HG03175 (cell line): ENCODE results near the gene STX16.
A peak's percentile ranks its signal among the peaks of the same experiment; 100 is the strongest.

Source experiments
- ATAC-seq: cut with Tn5 transposase; IDR thresholded peaks from one replicate; pipeline ENCODE4 v1.9.1; 2021; ENCODE audit warnings: mild to moderate bottlenecking, moderate library complexity; ENCODE audit not compliant: unreplicated experiment

STX16 gene, protein sequence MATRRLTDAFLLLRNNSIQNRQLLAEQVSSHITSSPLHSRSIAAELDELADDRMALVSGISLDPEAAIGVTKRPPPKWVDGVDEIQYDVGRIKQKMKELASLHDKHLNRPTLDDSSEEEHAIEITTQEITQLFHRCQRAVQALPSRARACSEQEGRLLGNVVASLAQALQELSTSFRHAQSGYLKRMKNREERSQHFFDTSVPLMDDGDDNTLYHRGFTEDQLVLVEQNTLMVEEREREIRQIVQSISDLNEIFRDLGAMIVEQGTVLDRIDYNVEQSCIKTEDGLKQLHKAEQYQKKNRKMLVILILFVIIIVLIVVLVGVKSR

DNA sequence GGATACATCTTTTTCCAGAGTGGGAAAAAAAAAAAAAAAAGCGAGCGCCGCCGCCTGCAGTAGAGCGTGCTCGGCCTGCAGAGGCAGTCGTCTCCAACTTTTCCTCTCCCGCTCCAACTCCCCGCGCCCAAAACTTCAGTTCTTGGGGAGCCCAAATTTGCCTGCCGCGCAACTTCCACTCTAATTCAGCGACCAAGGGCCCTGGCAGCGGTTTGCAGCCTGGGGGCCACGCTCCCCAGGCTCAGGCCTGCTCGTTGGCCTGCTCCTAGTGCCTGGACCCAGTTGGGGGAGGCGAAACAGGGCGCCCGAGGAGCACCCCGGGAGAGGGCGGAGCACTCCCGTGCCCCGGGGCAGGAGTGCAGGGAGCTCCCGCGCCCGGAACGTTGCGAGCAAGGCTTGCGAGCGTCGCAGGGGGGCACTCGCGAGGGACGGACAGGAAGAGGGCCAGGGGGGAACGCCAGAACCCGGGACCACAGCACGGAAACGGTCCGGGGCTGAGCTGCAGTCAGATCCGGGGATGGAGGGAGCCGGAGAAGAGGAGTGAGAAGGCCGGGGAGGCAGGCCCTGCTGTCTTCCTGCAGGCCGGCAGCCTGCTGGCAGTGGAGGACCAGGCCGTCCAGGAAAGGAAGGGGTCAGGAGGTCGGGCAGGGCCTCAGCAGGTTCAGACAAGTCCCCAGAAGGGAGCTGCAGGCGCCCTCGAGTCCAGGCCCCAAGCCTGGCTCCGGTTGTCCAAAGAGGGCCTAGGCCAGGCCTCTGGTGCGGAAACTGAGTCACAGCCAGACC is at the start of gene STX16:
TSS of gene STX16 (plus strand) at position 508 of the 783 bp plus-strand sequence. CDS start 724 bp downstream, outside the sequence.
- ATAC-seq = peak; percentile 69

DNA sequence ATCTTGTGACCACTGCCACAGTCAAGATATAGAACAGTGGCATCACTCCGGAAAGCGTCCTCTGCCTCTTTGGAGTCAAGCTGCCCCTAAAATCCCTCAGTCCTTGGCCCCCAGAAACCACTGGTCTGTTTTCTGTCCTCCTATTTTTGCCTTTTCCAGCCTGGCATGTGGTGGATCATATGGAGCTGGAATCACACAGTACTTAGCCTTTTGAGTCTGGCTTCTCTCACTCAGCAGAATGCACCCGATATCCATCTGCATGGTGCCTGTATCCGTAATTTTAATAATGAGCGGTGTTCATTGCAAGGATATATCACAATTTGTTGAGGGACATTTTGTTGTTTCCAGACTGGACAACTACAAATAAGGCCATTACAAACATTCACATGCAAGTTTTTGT is 49.0 kb upstream of the STX16 start:
- no peak for ATAC-seq

DNA sequence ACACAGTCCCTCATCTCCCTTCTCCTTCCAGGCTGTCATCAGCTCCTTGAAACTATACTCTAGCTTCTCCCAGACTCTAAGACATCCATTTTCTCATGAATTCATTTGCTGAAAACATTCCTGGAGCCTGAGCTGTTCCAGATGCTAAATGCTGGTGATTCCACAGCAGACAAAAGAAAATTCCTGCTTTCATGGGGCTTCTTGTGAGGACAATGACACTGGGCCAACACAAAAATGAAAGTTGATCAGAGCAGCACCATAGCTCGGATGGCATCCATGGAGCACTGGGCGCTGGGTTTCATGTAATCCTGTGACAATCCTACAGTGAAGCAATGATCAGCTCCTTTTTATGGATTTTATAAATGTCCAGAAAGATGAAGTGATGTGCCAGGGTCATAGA is 47.4 kb upstream of the STX16 start:
- ATAC-seq = no peak

DNA sequence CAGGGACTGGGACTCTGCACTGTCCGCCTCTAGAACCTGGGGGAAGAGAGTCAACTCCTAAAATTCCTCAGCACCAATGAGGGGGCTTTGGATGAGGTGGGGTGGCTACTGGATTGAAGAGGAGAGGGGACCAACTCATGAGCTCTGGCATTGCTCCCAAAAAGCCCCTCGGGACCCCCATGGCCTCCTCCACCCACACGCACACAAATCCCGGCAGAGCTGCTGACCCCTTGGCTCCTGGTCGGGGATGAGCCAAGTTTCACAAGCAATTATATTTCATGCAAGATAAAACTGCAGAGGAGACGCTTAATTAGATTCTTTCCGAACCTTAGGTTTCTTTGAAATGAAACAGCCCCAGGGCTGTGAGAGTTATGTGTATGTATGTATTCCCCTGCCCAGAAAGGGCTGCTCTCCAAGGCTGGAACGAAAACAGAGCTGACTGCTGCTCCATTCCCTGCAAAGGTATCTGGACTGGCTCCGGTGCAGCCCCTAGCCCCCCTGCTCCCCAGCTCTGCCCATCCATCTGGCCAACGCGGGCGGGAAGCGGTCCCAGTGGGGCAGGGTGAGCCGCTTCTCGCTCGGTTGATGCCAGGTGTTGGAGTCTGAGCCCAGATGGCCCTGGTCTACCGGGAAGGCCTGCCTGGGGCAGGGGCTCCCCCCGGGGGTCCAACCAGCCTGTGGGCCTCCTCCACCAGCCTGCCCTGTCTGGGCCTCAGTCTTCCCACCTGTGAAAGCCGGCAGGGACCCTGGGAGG is 46.8 kb upstream of the STX16 start:
- ATAC-seq = no peak

DNA sequence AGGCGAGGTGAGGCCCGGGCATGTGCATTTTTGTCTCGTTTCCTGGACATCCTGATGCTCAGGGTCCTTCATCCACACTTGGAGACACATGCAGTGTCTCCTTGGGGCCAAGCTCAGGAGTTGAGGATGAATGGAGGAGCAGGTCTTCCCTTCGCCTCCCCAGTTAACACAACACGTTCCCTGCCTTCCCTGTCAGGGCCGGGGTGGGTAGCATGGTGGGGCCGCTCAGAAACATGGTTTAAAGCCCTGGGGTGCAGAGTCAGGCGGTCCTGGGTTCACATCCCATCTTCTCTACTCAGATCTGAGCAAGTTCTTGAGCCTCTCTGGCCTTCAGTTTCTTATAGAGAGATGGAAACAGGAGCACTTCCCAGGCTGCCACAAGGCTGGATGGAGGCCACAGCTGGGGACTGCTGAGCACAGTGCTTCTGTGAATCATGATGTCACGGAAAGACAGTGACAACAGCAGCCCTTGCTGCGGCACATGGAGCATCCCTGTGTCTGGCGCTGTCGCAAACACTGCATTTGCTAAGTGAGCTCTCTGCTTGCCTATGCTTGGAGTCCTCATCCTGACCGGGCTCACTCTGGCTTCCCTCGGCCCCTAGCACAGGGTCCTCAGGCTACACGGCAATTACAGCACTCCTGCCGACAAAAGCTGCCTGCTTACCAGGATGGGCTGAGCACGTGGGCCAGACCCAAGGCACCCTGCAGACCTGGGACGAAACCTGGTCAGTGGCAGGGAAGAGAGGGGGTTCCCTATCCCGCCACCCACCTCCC is 45.6 kb upstream of the STX16 start:
- no peak for ATAC-seq

DNA sequence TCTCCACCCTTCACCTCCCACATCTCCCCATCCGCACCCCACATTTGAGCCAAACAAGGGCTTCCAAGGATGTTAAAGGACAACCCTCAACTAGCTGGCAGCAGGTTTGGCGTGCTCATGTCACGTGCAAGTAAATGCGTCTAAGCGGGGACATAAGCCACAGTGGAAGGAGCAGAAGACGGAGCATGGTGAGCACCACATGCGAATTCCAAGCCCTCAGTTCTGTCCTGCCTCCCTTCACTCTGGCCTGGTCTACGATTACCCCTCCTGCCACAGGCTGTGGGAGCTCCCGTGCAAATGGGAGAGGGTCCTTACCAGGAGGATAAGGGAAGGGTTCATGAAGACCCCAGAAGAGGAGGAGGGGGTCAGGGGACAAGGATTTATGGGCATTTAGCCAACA is 44.9 kb upstream of the STX16 start:
- ATAC-seq = no peak

DNA sequence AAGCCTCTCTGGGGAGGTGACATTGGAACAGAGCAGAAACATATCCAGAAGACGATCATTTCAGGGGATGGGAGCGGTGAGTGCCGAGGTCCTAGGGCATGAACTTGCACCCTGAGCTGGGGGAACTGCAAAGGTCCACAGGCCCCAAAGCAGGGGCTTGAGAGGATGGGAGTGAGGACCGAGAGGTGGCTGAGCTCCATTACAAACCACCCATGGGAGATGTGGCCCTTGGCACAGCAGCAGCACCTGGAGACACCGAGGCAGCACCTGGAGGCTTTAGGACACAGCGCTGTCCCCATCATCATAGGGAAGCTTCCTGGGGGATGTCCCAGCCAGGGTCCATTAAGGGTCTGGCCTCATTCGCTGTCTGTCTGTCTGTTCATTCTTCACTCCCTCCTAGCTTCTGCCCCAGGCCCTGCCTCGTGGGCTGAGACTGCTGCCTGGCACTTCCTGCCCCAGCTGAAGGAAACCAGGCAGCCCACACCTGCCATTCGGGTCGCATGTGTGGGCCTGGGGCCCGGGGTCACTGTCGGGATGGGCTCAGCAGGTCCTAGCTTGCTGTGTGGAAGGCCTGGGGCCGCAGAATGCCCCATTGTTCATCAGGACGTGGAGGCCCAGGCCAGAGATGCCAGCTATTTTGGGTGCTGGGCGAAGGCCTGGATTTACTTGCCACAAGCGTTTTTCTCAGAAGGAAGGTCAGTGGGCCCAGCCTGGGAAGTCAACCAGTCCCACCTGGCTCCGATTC is 42.8 kb upstream of the STX16 start:
- no peak for ATAC-seq

DNA sequence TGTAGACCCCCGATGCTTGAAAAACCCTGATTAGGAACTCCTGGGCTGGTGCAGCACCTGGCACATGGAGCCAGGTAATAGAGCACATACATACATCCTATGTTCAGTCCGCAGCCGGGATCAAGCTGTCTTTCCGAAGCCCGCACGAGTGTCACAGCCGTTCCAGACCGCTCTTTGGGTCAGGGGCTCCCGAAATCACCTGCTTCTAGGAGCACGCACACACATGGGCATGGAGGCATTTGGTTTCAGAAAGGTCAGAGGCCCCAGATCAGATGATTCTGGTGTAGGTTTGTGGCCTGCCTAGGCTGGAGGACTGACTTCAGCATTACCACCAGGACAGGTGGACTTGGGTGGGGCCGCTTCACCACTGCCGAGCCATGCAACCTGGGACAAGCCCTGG is 42.1 kb upstream of the STX16 start:
- ATAC-seq = no peak

DNA sequence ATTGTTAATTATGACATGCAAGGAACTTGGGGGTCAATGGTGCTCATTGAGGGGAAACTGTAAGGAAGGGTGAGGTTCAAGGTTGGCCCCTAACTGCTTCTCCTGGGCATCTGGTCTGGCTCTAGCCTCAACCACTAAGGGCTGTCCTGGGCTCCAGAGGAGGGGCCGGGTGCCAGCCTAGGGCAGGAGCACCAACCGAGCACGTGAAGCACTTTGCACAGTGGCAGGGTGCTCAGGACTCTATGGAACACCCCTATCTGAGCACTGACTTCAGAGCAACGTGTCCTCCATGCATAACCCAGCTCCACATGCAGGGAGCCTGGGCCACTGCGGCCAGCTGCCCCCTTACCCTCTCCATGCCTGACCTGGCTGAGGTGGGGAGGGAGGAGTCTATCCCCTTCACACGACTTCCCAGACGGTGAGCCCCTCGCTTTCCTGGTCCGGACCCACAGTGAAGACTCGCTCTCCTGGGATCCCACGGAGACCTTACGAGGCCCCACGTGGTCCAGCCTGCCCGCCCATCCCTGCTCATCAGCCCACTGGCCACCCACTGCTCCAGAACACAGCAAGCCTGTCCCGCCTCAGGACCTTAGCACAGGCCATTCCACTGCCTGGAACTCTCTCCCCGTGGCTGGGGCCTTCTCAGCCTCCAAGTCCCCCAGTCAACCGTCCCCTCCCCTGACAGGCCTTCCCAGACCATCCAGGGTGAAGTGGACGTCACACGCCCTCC is 40.8 kb upstream of the STX16 start:
- no peak for ATAC-seq

DNA sequence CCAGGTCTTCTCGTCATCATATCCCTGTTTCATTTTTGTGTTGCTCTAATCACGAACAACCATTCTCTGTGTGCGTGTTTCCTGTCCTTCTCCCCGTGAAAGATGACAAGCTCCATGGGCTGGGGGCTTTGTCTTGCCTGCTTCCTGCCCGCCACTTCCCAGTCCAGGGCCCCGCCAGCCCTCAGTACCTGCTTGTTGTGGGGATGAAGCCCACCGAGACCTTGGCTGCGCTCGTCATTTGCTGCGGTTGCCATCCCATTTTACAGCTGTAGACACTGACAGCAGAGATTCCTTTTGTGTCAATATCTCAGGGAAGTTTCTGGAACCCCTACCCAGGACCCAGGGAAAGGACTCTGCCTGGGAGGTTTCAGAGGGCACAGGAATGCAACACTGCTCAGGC is 40.3 kb upstream of the STX16 start:
- ATAC-seq = no peak

DNA sequence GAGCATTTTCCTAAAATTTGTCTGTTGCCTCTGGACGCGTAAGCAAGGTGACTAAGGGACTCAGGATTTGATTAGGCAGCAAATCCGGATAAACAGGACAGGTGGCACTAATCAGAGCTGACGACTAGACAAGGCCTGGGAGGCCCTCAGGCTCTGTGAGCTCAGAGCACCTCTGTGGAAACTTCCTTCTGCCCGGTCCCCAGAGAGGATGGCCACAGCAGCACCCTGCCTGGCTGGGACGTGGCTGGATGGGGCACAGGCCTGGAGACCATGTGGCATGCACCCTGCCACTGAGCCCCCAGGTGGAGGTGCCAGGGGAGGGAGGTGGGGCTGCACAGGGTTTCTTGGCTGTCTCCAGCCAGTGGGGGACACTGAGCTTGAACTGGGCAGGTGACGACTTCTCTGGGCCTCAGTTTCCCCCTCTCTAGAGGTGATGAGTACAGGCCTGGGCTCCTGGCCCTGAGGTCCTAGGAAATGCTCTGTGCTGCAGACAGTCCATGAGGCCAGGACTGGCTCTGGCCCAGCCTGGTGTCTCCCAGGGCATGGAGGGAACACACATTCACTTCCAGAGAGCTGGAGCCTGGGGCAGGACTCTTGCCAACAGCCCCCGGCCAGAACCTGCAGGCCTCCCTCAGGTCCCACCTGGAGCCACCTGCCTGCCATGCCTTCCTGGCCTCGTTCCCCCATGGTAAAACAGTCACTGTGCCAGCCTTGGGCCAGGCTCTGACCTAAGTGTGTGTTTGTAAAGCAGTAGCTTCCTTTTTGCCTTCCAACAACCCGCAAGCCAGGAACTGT is 39.6 kb upstream of the STX16 start:
- no peak for ATAC-seq

DNA sequence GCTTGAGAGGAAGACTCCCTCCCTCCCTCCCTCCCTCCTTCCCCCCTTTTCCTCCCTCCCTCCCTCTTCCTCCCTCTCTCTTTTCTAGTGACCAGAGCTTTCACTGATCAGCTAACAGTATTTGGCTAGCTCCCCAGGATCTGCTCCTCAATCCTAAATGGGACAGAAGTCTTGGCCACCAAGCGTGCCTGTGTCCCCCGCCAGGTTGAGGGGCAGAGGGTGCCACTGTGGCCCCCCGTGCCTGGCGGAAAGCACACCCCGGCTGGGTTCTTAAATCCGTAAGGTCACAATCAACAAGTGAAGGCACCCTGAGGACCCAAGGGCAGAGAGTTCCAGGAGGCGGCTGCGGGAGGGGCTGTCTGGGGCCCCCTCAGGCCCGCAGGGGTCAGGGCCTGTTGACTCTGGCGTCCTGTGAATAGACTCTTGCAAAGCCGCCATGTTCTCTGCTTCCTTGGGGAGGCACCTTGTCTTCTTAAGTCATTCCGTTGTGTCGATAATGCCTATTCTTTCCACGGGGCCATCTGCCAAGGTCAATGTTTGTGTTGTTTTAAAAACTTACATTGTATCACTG is 38.9 kb upstream of the STX16 start:
- ATAC-seq = no peak

DNA sequence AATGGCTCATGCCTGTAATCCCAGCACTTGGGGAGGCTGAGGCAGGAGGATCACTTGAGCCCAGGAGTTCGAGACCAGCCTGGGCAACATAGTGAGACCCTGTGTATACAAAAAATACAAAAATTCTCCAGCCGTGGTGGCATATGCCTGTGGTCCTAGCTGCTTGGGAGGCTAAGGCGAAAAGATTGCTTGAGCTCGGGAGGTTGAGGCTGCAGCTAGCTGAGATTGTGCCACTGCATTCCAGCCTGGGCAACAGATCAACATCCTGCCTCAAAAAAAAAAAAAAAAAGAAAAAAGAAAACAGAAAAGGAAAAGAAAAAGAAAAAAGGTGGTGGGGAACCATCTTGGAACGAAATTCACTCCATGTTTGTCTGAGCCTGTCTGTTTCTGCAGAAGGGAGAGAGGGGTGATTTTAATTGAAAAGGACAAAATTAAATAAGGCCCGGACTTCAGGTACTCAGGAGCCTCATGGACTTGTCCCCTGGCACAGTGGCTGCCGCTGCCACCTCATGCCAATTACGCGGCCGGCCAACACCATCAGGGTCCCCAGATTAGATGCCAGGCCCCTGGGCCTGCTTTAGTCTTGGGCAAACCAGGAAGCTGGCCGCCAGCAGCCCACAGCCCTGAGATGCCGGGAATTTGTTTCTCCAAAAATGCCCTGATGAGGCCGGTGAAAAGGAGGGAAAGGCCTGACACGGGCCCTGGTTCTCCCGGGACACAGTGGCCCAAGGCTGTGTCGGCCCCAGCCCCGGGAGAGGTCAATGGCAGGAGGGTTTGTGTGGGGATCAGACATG is 37.8 kb upstream of the STX16 start:
- no peak for ATAC-seq

DNA sequence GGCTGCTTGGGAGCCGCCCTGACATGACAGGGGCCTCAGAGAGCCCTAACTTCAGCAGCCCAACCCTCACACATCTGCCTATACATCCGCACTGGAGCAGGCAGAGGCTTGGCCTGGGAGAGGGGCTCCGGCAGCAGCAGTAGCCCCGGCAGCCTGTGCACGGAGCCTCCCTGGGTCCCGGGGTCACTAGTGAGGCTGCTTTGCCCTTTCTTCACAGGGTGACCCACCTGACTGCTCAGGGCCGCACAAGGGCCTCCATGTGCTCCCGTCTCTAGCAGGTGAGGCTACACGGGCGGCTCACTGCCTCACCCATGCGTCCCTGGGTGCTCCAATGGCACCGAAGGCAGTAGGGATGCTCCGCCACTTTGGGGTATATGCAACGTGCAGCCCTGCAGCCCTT is 36.7 kb upstream of the STX16 start:
- no peak for ATAC-seq

DNA sequence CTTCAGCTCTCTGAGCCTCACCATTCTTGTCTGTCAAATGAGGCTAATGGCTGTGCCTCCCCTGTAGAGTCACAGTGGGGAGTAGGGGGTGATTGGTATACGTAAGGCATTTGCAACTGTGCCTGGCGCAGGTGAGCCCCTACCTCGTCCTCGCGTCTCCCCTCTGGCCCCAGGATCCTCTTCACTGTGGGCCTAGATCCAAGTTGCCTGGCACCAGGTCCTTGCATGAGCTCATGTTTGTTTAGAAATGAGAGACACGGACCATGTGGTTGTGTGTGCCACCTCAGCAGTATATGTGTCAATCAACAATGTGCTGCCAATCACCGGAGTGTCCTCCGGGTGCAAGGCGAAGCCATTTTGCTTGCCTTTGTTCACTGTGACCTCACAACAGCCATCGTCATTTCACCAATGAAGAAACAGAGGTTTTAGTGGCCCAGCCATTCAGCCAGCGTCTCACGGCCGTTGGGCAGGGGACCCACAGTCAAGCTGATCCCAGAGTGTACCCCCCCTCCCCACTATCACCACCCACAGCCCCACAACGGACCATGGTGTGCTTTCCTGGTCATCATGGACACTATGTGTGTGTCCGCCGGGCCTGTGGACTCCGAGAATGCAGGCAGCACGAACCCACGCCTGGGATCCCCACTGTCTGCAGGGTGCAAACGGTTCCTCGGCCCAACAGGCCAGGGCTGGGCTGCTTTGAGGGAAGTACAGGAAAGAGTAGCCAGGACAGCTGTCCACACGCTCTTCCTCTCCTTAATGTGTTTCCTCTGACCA is 35.9 kb upstream of the STX16 start:
- ATAC-seq = no peak

DNA sequence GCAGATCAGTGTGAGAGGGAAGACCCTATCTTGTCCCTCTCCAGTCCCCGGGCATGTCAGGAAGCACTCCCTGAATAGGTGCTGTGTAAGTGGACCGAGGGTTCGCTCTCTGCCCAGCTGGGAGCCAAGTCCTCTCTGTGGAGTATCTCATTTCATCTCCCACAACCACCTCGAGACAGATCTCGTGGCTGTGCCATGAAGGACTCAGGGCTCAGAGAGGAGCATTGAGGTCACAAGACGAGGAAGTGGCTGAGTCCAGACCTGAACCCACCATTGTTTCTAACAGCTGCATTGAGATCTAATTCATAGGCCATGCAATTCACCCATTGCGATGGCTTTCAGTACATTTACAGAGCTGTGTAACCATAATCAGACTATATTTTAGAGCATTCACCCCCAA is 34.7 kb upstream of the STX16 start:
- no peak for ATAC-seq

DNA sequence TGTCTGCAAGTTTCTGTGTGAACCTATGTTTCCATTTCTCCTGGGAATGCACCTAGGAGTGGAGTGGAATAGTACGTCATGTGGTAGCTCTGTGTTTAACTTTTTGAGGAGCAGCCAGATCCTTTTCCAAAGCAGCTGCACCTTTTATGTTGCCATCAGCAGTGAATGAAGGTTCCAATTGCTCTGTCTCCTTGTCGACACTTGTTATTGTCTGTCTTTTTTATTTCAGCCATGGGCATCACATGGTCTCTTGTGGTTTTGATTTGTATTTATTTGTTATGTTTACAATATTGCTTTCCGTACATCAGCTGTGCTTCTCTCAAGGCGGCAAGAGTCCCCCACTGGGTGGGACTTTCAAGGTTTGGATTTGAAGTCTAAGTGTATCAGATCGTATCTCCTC is 33.9 kb upstream of the STX16 start:
- no peak for ATAC-seq
